Natural killer cell treated with Interleukin-12 subunit alpha and Interleukin-12 subunit beta and Interleukin-15 and Interleukin-18, amount 100 ng/mL, for 72 hours (primary cell): ENCODE measurements around the gene ITGA11. TPM values are rescaled to one million over a fixed set of nuclear protein-coding genes. Genes with fewer than 3 reads are reported as not detected.

Experiments used
- ATAC-seq, 2 donors: fragments of 150-1000 bp; cut with Tn5 transposase in 1 of 2; sonication (Bioruptor Pico), chemical (Tn5 transposase) in 1 of 2; 2 replicates each; pipeline ENCODE4 v1.10.0; 2021
- DNase-seq: peaks from one replicate; pipeline ENCODE4 v3.0.0; 2022; ENCODE audit warnings: low spot score
- H3K27ac Mint-ChIP-seq, 2 donors: 1 replicate in 1 of 2; 2 replicates in 1 of 2; pipeline ENCODE4 v1.8.0; 2022; ENCODE audit warnings: mixed read lengths in 2 of 2, mild to moderate bottlenecking in 1 of 2, moderate library complexity in 1 of 2
- H3K27me3 Mint-ChIP-seq, 2 donors: 1 replicate in 1 of 2; 2 replicates in 1 of 2; pipeline ENCODE4 v1.8.0; 2022; ENCODE audit warnings: mixed read lengths in 2 of 2
- H3K36me3 Mint-ChIP-seq: one replicate; pipeline ENCODE4 v1.8.0; 2022; ENCODE audit warnings: mixed read lengths
- H3K4me1 Mint-ChIP-seq, 2 donors: 1 replicate in 1 of 2; 2 replicates in 1 of 2; pipeline ENCODE4 v1.8.0; 2022; ENCODE audit warnings: low read depth in 2 of 2, mixed read lengths in 2 of 2, mild to moderate bottlenecking in 1 of 2
- H3K4me3 Mint-ChIP-seq: one replicate; pipeline ENCODE4 v1.8.0; 2022; ENCODE audit warnings: mixed read lengths
- H3K9me3 Mint-ChIP-seq: 2 replicates; pipeline ENCODE4 v1.8.0; 2022; ENCODE audit warnings: mixed read lengths
- total RNA-seq, 2 donors: library from RNA; stranded (reverse); gene quantifications; one replicate each; pipeline ENCODE4 v1.2.3, GENCODE V29; 2022

Gene ITGA11
- total RNA-seq, 2 donors from 2014 or later: 0.17 to 0.98 TPM

DNA sequence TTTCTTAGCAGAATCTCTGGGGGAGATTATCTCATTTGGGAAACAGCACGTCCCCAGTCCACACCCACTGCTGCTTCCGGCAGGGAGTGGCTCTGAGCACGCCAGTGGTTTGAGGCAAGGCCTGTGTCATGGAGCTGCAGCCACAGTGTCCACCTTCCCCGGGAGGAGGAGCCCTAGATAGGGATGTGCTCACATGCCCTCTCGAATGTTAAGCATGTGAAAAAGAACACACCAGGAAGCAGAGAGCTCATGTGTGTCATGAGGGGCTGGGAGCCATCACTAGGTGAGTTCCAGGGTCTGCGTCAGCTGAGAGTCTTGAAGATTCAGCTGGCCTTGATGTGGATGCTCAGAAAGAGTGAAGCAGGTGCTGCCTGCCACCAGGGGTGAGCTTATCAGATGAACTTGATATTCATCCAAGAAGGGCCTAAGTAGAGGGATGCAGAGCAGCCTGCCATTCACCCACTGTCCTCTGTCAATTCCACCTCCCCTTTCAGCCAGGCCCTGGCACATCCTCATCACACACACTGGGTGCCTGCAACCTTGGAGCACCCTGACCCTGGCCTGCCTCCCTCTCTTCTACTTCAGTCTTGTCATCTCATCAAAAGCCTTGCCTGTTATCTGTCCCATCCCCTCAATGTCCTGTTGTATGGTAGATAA is 16.3 kb downstream of the ITGA11 start:
- Mint-ChIP-seq H3K4me3 (no peak overlapping the region), H3K27me3 (peaks cover 4 to 11% of the 10 kb centered on the region in 2 donors), H3K27ac (no peak overlapping the region), H3K36me3 (no peaks in the 10 kb centered on the region), H3K4me1 (no peaks in the 10 kb centered on the region), H3K9me3 (no peaks in the 10 kb centered on the region)
- DNase-seq: no peak
- no peak for ATAC-seq

DNA sequence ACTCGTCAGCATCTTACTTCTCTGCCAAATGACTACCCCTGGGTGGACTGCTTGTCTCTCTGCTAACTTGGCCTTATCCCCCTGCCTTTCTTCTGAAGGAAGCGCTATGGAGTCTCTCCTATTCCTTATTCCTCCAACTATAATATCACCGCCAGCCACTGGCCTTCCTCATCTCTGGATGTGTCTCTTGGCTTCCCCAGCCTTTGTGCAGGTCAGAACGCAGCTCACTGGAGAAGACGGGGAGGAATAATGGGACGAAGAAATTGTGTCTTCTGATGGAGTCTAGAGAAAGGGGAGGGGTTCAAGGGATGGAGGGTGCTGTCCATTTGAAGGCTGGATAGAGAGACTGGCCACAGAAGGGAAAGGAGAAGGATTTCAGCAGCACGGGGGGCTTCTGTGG is 16.9 kb downstream of the ITGA11 start:
- Mint-ChIP-seq H3K27ac (no peak overlapping the region), H3K27me3 (peaks cover 0 to 7% of the 10 kb centered on the region in 2 donors), H3K4me3 (no peak overlapping the region), H3K36me3 (no peaks in the 10 kb centered on the region), H3K9me3 (no peaks in the 10 kb centered on the region), H3K4me1 (no peaks in the 10 kb centered on the region)
- DNase-seq: no peak
- no peak for ATAC-seq

DNA sequence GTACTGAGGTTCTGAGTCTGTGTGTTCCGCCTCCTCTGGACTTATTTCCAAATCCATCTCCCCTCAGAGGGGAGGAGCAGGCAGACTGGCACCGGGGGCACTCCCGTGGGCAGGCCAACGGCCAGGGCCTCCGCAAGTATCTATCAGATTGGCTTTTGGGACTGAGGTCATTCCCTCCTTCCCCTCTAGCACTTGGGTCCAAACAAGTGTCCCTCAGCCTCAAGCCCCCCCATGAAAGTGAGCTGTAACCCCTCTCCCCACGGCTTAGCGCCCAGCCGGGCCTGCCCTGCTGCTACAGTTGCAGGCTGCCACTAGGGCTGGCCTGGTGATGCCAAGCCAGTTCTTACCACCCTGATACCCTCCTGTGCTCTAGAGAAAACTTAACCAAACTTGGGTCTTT is 17.4 kb downstream of the ITGA11 start:
- H3K9me3 Mint-ChIP-seq: no peaks in the 10 kb centered on the region

DNA sequence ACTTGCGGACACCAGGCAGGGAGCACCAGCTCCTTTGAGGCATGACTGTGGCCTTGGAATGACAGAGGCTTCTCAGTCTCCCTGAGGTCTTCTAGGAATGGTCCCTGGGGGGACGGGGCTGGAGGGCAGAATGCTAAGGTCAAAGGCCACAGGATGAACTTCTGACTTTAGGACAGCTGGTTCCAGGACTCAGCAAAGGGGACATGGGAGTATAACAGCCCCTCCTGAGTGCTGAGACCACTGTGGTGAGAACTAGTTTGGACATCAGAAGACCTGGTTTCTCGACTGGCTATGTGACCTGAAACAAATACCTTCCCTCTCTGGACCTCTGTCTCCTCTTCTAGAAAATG is 17.8 kb downstream of the ITGA11 start:
- Mint-ChIP-seq H3K4me3 (no peak overlapping the region), H3K36me3 (no peaks in the 10 kb centered on the region), H3K9me3 (no peaks in the 10 kb centered on the region), H3K4me1 (no peaks in the 10 kb centered on the region), H3K27me3 (peaks cover 0 to 7% of the 10 kb centered on the region in 2 donors), H3K27ac (no peak overlapping the region)
- DNase-seq (no peak), ATAC-seq (no peak)

More for the DNA sequence above, 17.4 kb downstream of the ITGA11 start:
- Mint-ChIP-seq H3K27ac (no peak overlapping the region), H3K36me3 (no peaks in the 10 kb centered on the region), H3K4me3 (no peak overlapping the region), H3K4me1 (no peaks in the 10 kb centered on the region), H3K27me3 (peaks cover 0 to 7% of the 10 kb centered on the region in 2 donors)
- no peak for DNase-seq
- ATAC-seq: no peak

DNA sequence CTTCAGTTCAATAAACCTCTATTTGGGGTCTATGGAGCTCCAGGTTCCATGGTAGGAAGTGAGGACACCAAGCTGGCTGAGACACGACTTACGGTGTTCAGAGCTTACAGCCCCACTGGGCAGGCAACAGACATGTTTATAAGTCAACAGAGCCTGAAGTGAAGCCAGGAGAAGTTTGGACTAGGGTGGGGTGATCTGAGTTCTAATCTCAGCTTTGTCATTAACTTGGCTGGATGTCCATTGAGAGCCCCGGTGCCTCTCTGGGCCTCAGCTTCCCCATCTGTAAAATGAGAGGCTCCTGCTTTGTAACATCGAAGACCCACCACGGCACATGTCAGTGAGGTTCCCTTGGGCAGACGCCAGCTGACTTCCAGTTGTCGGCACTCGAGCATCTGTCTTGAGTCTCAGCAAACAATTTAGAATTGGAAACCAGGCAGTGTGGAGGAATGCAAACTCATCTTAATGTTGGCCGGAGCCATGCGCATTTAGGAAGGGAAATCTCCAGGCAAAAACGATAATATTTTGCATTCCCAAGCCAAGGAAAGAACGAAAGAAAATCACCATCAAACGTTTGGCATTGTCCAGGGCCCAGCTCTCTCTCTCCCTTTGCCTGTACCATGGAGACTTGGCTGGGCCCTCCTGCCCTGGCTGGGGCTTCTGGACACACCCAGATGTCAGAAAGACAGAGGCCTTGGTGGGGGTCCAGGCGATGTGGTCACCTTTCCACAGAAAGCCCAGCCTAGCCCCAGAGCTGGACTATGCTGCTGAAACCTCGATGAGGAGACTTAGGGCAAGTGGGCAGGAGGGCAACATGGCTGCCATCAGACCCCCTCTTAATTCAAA is 18.4 kb downstream of the ITGA11 start:
- H3K27me3 Mint-ChIP-seq: peaks cover 0 to 7% of the 10 kb centered on the region in 2 donors
- no peak overlapping the region for H3K27ac Mint-ChIP-seq
- no peak overlapping the region for H3K4me3 Mint-ChIP-seq
- no peaks in the 10 kb centered on the region for H3K9me3 Mint-ChIP-seq
- H3K4me1 Mint-ChIP-seq: no peaks in the 10 kb centered on the region
- no peaks in the 10 kb centered on the region for H3K36me3 Mint-ChIP-seq
- ATAC-seq: no peak
- no peak for DNase-seq

DNA sequence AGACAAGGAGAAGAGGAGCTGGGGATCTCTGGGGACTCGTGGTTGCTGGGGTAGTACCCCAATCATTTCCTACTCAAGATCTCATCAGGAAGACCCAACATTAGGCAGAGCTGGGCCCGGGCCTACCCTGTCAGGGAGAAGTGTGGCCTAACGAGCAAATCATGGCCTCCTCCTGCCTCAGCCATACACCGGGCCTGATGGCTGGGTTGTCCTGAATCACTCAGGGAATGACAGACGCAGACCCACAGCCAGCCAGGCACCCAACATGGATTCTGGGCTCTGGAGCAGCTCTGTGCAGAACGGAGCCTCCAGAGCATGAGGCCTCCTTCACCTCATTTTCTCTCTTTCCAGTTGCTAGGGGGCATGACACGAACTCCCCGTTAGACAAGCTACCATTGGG is 19.7 kb downstream of the ITGA11 start:
- H3K4me3 Mint-ChIP-seq: no peak overlapping the region
- no peak for ATAC-seq
- H3K27ac Mint-ChIP-seq: no peak overlapping the region
- H3K4me1 Mint-ChIP-seq: no peaks in the 10 kb centered on the region
- H3K36me3 Mint-ChIP-seq: no peaks in the 10 kb centered on the region
- peaks cover 0 to 5% of the 10 kb centered on the region in 2 donors for H3K27me3 Mint-ChIP-seq
- DNase-seq: no peak
- no peaks in the 10 kb centered on the region for H3K9me3 Mint-ChIP-seq

DNA sequence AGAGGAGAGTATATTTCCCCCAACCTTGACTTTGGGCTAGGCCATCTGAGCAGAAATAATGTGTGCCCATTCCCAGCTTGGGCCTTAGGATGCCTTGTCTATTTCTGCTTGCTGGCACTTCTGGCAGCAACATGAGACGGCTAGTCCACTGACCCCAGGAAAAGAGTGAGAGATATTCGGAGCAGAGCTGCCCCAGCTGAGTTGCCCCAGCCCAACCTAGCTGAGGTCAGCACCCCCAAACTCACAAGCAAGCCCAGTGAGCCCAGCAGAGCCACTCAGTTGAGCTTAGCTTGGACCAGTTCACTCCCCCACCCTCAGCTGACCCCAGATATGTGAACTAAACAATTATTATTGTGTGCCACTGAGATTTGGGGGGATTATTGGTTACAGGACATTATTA is 20.2 kb downstream of the ITGA11 start:
- Mint-ChIP-seq H3K36me3 (no peaks in the 10 kb centered on the region), H3K4me3 (no peak overlapping the region), H3K9me3 (no peaks in the 10 kb centered on the region), H3K4me1 (no peaks in the 10 kb centered on the region), H3K27ac (no peak overlapping the region), H3K27me3 (peaks cover 0 to 5% of the 10 kb centered on the region in 2 donors)
- DNase-seq (no peak), ATAC-seq (no peak)

DNA sequence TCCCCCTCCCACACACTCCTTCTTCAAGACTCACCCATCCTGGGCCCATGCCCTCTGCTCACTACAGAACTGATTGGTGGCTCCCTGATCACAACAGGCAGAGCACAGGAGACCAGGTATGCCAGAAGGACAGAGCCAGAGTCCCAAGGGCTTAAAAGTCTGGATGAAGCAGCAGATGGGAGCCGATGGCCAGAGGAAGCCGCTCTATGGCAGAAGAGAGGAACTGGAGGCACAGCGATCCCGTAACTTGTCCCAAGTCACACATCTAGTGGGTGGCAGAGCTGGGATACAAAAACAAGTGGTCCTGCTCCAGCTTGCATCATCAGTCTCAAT is 20.7 kb downstream of the ITGA11 start:
- Mint-ChIP-seq H3K4me3 (no peak overlapping the region), H3K27me3 (peaks cover 0 to 5% of the 10 kb centered on the region in 2 donors), H3K27ac (no peak overlapping the region), H3K9me3 (no peaks in the 10 kb centered on the region), H3K36me3 (no peaks in the 10 kb centered on the region), H3K4me1 (no peaks in the 10 kb centered on the region)
- DNase-seq: no peak
- no peak for ATAC-seq

DNA sequence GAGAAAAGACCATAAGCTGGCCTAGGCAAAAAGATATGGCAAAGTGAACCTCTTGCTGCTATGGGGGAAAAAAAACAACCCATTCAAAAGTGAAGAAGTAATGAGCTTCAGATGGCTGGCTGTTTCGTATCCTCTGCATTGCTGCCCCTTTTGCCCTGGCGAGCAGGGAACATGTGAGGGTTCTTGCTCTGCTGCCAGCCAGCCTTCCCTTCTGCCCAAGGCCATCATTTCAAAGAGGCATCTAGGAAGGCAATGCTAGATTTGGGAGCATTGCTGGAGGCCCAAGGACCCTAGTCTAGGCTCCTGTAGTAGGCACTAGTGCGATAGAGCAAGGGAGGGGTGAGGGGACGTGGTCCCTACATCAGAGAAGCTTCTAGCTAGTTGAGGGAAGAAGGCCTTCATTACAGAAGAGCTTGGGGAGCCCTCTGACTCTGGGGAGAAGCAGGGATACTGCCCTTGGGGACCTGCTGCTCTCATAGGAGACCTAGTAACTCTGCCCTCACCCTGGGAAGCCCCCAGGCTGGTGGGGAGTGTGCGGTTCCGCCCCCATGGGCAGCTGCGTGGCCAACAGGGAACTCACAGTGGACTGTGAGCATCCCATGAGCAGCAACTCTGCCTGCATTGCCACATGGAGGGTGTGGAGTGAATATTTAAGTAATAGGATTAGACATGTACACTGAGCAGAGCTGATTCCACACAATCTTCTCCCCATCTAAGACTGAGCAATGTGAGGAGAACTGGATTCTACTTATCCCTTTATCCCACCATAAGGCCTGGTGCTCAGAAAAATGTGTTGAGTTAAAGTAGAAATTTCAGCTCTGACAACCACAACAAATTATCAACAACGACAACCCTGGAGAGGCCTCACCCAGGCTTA is 21.3 kb downstream of the ITGA11 start:
- no peak for ATAC-seq
- Mint-ChIP-seq H3K27me3 (peaks cover 0 to 5% of the 10 kb centered on the region in 2 donors), H3K9me3 (no peaks in the 10 kb centered on the region)

DNA sequence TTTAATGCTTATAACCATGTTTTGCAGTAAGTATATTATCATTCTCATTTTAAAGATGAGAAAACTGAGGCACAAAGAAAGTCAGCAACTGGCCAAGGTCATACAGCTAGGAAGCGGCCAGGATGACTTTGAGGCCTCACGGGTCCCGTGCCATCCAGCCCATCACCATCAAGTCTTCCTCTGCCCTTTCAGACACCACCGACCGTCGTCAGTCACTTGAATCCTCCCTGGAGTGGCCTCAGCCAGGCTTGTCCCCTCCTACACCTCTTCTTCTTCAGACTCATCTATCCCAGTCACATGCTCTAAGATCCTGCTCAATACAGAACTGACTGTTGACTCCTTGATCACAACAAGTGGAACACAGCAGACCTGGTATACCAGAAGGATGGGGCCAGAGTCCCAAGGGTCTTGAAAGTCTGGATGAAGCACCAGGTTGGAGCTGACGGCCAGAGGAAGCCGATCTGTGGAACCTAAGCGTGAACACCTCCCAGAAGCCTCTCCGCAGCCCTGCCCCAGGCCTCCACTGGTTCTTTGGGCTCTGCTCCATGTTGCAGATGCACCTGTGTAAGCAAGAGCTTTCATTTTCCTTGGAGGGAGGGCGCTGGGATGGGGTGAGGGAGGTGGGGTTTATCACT is 22.1 kb downstream of the ITGA11 start:
- H3K27me3 Mint-ChIP-seq: peaks cover 0 to 5% of the 10 kb centered on the region in 2 donors
- H3K36me3 Mint-ChIP-seq: no peaks in the 10 kb centered on the region
- no peaks in the 10 kb centered on the region for H3K9me3 Mint-ChIP-seq
- ATAC-seq (no peak), DNase-seq (no peak)
- no peak overlapping the region for H3K27ac Mint-ChIP-seq
- H3K4me1 Mint-ChIP-seq: no peaks in the 10 kb centered on the region
- no peak overlapping the region for H3K4me3 Mint-ChIP-seq

More for the DNA sequence above, 21.3 kb downstream of the ITGA11 start:
- Mint-ChIP-seq H3K4me1 (no peaks in the 10 kb centered on the region), H3K27ac (no peak overlapping the region), H3K36me3 (no peaks in the 10 kb centered on the region), H3K4me3 (no peak overlapping the region)
- no peak for DNase-seq

DNA sequence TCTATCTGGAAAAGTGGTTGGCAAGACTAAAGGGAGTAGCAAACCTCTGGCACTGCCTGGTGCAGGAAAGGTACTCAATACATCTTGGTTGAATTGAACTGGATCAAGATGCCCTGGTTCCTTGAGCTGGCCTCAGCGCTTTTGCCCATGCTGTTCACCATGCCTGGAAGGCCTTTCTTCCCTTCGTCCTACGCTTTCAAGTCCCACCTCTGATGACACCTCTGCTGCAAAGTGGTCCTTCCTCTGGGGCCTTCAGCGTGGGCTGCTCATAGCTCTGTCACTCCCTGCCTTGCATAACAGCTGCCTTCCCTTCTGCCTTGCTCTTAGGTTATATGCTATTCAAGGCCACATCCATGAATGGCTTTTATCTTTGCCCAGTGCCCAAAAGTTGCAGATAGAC is 23.0 kb downstream of the ITGA11 start:
- H3K4me1 Mint-ChIP-seq: no peaks in the 10 kb centered on the region
- H3K27me3 Mint-ChIP-seq: peaks cover 0 to 5% of the 10 kb centered on the region in 2 donors
- H3K4me3 Mint-ChIP-seq: no peak overlapping the region
- no peak overlapping the region for H3K27ac Mint-ChIP-seq
- no peaks in the 10 kb centered on the region for H3K9me3 Mint-ChIP-seq
- ATAC-seq (no peak), DNase-seq (peak; percentile 32)
- no peaks in the 10 kb centered on the region for H3K36me3 Mint-ChIP-seq

DNA sequence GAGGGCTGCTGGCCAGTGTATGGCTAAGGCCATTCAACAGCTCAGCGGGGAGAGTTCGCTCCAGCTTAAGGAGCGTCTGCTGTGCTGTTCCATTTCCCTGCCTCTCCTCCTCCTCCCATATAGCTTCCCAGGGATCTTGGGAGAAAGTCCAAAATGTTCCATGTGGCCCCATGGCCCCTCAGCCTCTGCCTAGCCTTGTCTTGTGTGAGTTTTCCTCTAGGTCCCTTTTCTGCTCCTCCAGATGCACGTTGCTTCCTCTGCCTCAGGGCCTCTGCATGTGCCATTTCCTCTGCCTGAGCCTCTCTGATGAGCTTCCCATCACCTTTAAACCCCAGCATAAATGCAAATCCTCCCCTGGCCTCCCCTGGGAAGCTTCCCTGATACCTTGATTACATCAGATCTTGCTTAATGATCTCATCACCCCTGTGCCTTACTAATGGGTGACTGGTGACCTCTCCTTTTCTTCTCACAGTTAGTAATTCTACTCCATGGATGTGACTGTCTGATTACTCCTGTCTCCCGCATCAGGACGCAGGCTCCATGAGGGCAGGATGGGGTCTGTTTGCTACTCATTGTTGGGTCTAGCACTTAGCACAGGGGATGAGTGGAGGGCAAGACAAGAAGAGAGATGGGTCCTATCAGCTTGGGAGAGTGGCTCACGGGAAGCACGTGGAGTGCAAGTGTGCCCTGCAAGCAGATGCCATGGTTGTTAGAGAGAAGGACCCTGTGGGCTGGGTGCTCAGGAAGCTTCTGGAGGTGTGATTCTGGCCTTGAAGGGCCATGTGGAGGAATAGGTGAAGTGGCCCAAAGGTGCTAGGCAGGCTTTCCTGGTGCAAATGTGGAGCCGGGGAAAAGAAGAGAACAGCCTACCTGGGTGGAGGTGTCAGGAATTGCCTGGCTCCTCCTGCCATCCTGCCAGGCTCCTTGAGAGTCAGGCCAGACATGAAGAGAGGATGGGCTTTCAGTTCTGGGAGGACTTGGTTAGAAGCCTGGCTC is 23.8 kb downstream of the ITGA11 start:
- H3K36me3 Mint-ChIP-seq: no peaks in the 10 kb centered on the region
- H3K4me3 Mint-ChIP-seq: no peak overlapping the region
- no peaks in the 10 kb centered on the region for H3K4me1 Mint-ChIP-seq
- DNase-seq (peak; percentile 42), ATAC-seq (no peak)
- H3K27ac Mint-ChIP-seq: no peak overlapping the region
- no peaks in the 10 kb centered on the region for H3K9me3 Mint-ChIP-seq
- peaks cover 0 to 5% of the 10 kb centered on the region in 2 donors for H3K27me3 Mint-ChIP-seq
